Upper lobe of left lung (tissue), 4 donors: ENCODE measurements around the gene SNX18.

Source experiments
- CTCF ChIP-seq, 6 experiments: fragments of 450-650 bp in 4 of 6; fragments of 200-600 bp in 2 of 6; sonication (generic) in 2 of 6; IDR thresholded peaks; one replicate each; pipeline ENCODE4 v1.5.1; 2016 to 2019; ENCODE audit warnings: antibody characterized with exemption in 6 of 6
- POLR2A ChIP-seq, 4 donors: fragments of 450-650 bp; IDR thresholded peaks; one replicate each; pipeline ENCODE4 v1.5.1; 2016 to 2017; ENCODE audit warnings: antibody characterized with exemption in 4 of 4, mild to moderate bottlenecking in 2 of 4
- POLR2AphosphoS5 ChIP-seq, 2 donors: sonication (generic); formaldehyde crosslinking; IDR thresholded peaks; one replicate each; pipeline ENCODE4 v1.5.1; 2017; ENCODE audit warnings: antibody characterized with exemption in 2 of 2

GRCh38 chr5:54590824-54591223, 73.3 kb downstream of the SNX18 start:
- TF ChIP-seq POLR2AphosphoS5 (IDR thresholded peaks at IDR 0.05) (no peak), CTCF (IDR thresholded peaks at IDR 0.05) (no peak), POLR2A (IDR thresholded peaks at IDR 0.05) (no peak)
